K562 (cell line): Measurements from ENCODE around the gene DGKB. TPM values are rescaled to one million over a fixed set of nuclear protein-coding genes. Genes with fewer than 3 reads are reported as not detected.

Experiments used
- ATAC-seq: fragments of 200-7000 bp; cut with Tn5 transposase; 3 replicates; pipeline ENCODE4 v1.9.1; 2020; ENCODE audit warnings: moderate library complexity
- BruUV-seq: library from RNA; stranded (reverse); fragments of 400-500 nt; replicated peaks from 2 replicates; lab custom pipeline; 2021; lab: Mats Ljungman, UMichigan
- CTCF ChIA-PET: fragments of 300-600 bp; formaldehyde crosslinking; extraction: SDS; loops from one replicate; lab custom pipeline; 2021; ENCODE audit warnings: low intra/inter-chr PET ratio; lab: Yijun Ruan, JAX
- POLR2A ChIA-PET: fragments of 300-600, 350-650 bp; sonication (Branson Sonifier 250); formaldehyde crosslinking; extraction: SDS; loops from one replicate; lab custom pipeline; 2021; ENCODE audit warnings: antibody characterized with exemption, inconsistent platforms; lab: Yijun Ruan, JAX
- DNase-seq, 4 experiments: peaks; one replicate each; pipeline versions ENCODE4 v3.0.0 to v3.0.0-alpha.2; 2011 to 2018; ENCODE audit warnings: low spot score in 3 of 4, mixed read lengths in 3 of 4; ENCODE audit errors: extremely low read depth in 1 of 4
- FAIRE-seq: peaks from 2 replicates; lab custom pipeline; 2011; peaks lifted over from hg19 to GRCh38; lab: Jason Lieb, UNC
- H2AFZ ChIP-seq: 2 replicates; pipeline ENCODE4 v1.6.0; 2011; ENCODE audit warnings: low read depth, low read length, control low read depth, inconsistent platforms
- H3K27ac ChIP-seq: fragments of 200-600 bp; 3 replicates; pipeline ENCODE4 v1.8.0; 2011; ENCODE audit warnings: low read depth, mild to moderate bottlenecking, control low read depth, inconsistent platforms, low read length, moderate library complexity, mixed read lengths; ENCODE audit errors: extremely low read depth
- H3K27me3 ChIP-seq, 2 experiments: fragments of 300-600 bp in 1 of 2; 2 replicates in 1 of 2; 3 replicates in 1 of 2; pipeline versions ENCODE4 v1.6.0 to v1.8.0; 2011; ENCODE audit warnings: inconsistent platforms in 2 of 2, low read length in 2 of 2, mild to moderate bottlenecking in 1 of 2, mixed read lengths in 1 of 2, moderate library complexity in 1 of 2; ENCODE audit not compliant: control insufficient read depth in 2 of 2, insufficient read depth in 2 of 2
- H3K36me3 ChIP-seq: fragments of 300-600 bp; 3 replicates; pipeline ENCODE4 v1.8.0; 2011; ENCODE audit warnings: mild to moderate bottlenecking, low read length, inconsistent platforms; ENCODE audit not compliant: control insufficient read depth, insufficient read depth
- H3K4me1 ChIP-seq, 2 experiments: fragments of 200-600 bp in 1 of 2; replicated peaks in 1 of 2; 2 replicates in 1 of 2; 3 replicates in 1 of 2; pipeline versions ENCODE4 v1.5.1 to v1.8.0; 2011; ENCODE audit warnings: inconsistent platforms in 2 of 2, low read length in 2 of 2, mild to moderate bottlenecking in 1 of 2, mixed read lengths in 1 of 2, moderate library complexity in 1 of 2; ENCODE audit not compliant: control insufficient read depth in 2 of 2, insufficient read depth in 2 of 2
- H3K4me2 ChIP-seq: 2 replicates; pipeline ENCODE4 v1.6.1; 2011; ENCODE audit warnings: low read length, control low read depth, inconsistent platforms, mixed read lengths; ENCODE audit not compliant: insufficient read depth
- H3K4me3 ChIP-seq: fragments of 200-600 bp; sonication (generic), shearing (Covaris generic); 2 replicates; pipeline ENCODE4 v1.5.1; 2016; ENCODE audit warnings: control low read depth, inconsistent platforms
- H3K79me2 ChIP-seq: fragments of 200-600 bp; 3 replicates; pipeline ENCODE4 v1.8.0; 2011; ENCODE audit warnings: low read length, inconsistent platforms; ENCODE audit not compliant: control insufficient read depth, insufficient read depth
- H3K9ac ChIP-seq, 2 experiments: 2 replicates each; pipeline versions ENCODE4 v1.6.0 to v1.6.1; 2011; ENCODE audit warnings: low read depth in 2 of 2, low read length in 2 of 2, control low read depth in 1 of 2, inconsistent platforms in 1 of 2, mild to moderate bottlenecking in 1 of 2, mixed read lengths in 1 of 2; ENCODE audit not compliant: insufficient read depth in 1 of 2
- H3K9me1 ChIP-seq: one replicate; pipeline ENCODE4 v1.6.0; 2011; ENCODE audit warnings: inconsistent platforms, mild to moderate bottlenecking, low read length, moderate library complexity; ENCODE audit not compliant: control insufficient read depth, insufficient read depth
- H3K9me3 ChIP-seq: replicated peaks from 2 replicates; pipeline ENCODE4 v1.5.1; 2011; ENCODE audit warnings: low read depth, low read length, inconsistent platforms; ENCODE audit not compliant: control insufficient read depth, insufficient read depth
- H4K20me1 ChIP-seq: replicated peaks from 2 replicates; pipeline ENCODE4 v1.6.1; 2011; ENCODE audit warnings: low read length, inconsistent platforms, mixed read lengths; ENCODE audit not compliant: control insufficient read depth, insufficient read depth
- BHLHE40 ChIP-seq: IDR thresholded peaks from 2 replicates; pipeline ENCODE4 v1.6.1; 2011; ENCODE audit warnings: low read length, improper control_type of control experiment
- POLR2AphosphoS2 ChIP-seq: IDR thresholded peaks from 2 replicates; pipeline ENCODE4 v1.6.1; 2012; ENCODE audit warnings: low read length, improper control_type of control experiment
- PRMT5 ChIP-seq: sonication (generic); formaldehyde crosslinking; IDR thresholded peaks from 2 replicates; pipeline ENCODE4 v1.5.0; 2020; ENCODE audit warnings: missing genetic modification reagents
- SIRT6 ChIP-seq: IDR thresholded peaks from one replicate; pipeline ENCODE4 v1.6.1; 2012; ENCODE audit warnings: low read depth, mild to moderate bottlenecking, control low read depth, inconsistent platforms, low read length, moderate library complexity
- SMC3 ChIP-seq: conservative IDR thresholded peaks from 2 replicates; pipeline ENCODE4 v1.6.1; 2011; ENCODE audit warnings: low read depth, low read length, improper control_type of control experiment; ENCODE audit not compliant: insufficient read depth
- ZNF217 ChIP-seq: sonication (generic); formaldehyde crosslinking; IDR thresholded peaks from 2 replicates; pipeline ENCODE4 v1.8.0; 2022; ENCODE audit warnings: mild to moderate bottlenecking, missing genetic modification reagents
- WGBS: fragments of 100-300 bp; shearing (Covaris generic); methylation state at CpG from one replicate; pipeline ENCODE4 v1.1.6; 2016; ENCODE audit warnings: low coverage, mixed read lengths; ENCODE audit not compliant: insufficient coverage; ENCODE audit errors: missing lambda C conversion rate; 5-methylcytosine and 5-hydroxymethylcytosine counted together
- in situ Hi-C: fragments of 300-500 bp; cut with MboI; formaldehyde crosslinking; loops from 4 replicates; pipeline ENCODE4 v1.15.0; 2018; ENCODE audit warnings: inconsistent platforms, mixed read lengths
- intact Hi-C: fragments of 100-400 bp; cut with micrococcal nuclease; formaldehyde crosslinking; loops from 2 replicates; pipeline ENCODE4 v1.14.2; 2022
- polyA plus RNA-seq, 8 experiments: library from polyadenylated mRNA; depleted of rRNA in 4 of 8; stranded (reverse) in 5 of 8; unstranded in 3 of 8; fragments of >200 nt; fragmentation: Nextera tagmentation in 2 of 8; fragmentation: Illumina TruSeq in 1 of 8; extraction: Ambion mirVana in 2 of 8; extraction: Trizol in 1 of 8; gene quantifications; 2 replicates each; pipeline versions ENCODE4 v1.2.1 to v1.2.3, GENCODE V29; 2011 to 2014; ENCODE audit warnings: inconsistent platforms in 1 of 8, missing spikeins in 1 of 8
- total RNA-seq, 7 experiments: library from RNA; depleted of rRNA in 6 of 7; stranded (reverse); fragments of >200 nt in 6 of 7; fragmentation: Illumina TruSeq in 2 of 7; extraction: Trizol in 2 of 7; gene quantifications; 2 replicates each; pipeline versions ENCODE4 v1.2.1 to v1.2.3, GENCODE V29; 2011 to 2021; ENCODE audit warnings: low replicate concordance in 1 of 7
- TF ChIP-seq, protein P1 (sequence below): sonication (generic); formaldehyde crosslinking; IDR thresholded peaks from 2 replicates; pipeline ENCODE4 v1.8.1; 2023; ENCODE audit warnings: mild to moderate bottlenecking, missing genetic modification reagents, moderate library complexity
- TF ChIP-seq, protein P2 (sequence below): sonication (generic); formaldehyde crosslinking; IDR thresholded peaks from 2 replicates; pipeline ENCODE4 v1.8.1; 2022; ENCODE audit warnings: missing genetic modification reagents
- TF ChIP-seq, protein P3 (sequence below), 2 experiments: fragments of 450-650 bp in 1 of 2; sonication (generic) in 1 of 2; formaldehyde crosslinking in 1 of 2; IDR thresholded peaks in 1 of 2; conservative IDR thresholded peaks in 1 of 2; 2 replicates each; pipeline versions ENCODE4 v1.6.1 to v1.8.1; 2016 to 2023; ENCODE audit warnings: mild to moderate bottlenecking in 2 of 2, moderate library complexity in 2 of 2, inconsistent platforms in 1 of 2, missing genetic modification reagents in 1 of 2
- TF ChIP-seq, protein P4 (sequence below): sonication (generic); formaldehyde crosslinking; IDR thresholded peaks from 2 replicates; pipeline ENCODE4 v1.5.0; 2020; ENCODE audit warnings: missing genetic modification reagents
- TF ChIP-seq, protein P5 (sequence below), 2 experiments: IDR thresholded peaks; 2 replicates each; pipeline ENCODE4 v1.6.1; 2012; ENCODE audit warnings: improper control_type of control experiment in 2 of 2, low read depth in 2 of 2, low read length in 2 of 2, borderline replicate concordance in 1 of 2

DGKB gene
- total and polyA plus RNA-seq, 9 of the 15 experiments (the other 6 are each of a cell fraction or from before 2014, with no cell fraction given) = 0.01 TPM; not detected in 8

DNA sequence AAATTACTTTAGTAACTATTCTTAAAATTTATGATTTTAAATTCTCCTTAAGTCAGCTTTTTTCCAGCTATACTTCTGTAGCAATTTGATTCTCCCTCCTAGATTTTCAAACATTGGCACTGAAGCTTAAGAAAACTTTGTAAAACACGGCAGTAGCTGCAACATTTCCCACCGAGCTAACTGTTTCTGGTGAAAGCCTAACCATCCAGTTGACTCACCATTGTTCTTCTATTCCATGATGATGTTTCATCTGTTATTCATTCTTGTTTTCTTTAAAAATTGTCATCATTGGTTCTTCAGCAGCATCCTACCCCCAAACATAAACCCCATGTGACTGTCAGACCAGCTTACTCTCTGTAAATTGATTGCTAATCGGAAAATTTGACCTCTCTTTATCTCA lies 312.3 kb downstream of the DGKB start:
- H3K36me3 ChIP-seq = no peaks in the 10 kb centered on the region
- in situ Hi-C loops = no loop called here
- no TSS peak for BruUV-seq
- no peak overlapping the region for H2AFZ ChIP-seq
- no peaks in the 10 kb centered on the region for H3K27me3 ChIP-seq
- FAIRE-seq = no peak
- DNase-seq = no peak
- H3K9me1 ChIP-seq = no peaks in the 10 kb centered on the region
- H3K4me2 ChIP-seq = no peak overlapping the region
- WGBS = 0% methylated on average over 3 of the region's 3 CpGs
- intact Hi-C loops = no loop called here
- H3K79me2 ChIP-seq = no peaks in the 10 kb centered on the region
- no peaks in the 10 kb centered on the region for H4K20me1 ChIP-seq
- H3K4me1 ChIP-seq = no peaks in the 10 kb centered on the region
- no peak overlapping the region for H3K27ac ChIP-seq
- 0 out of 2 replicates have a peak, but pooled peaks cover 2% of the 10 kb centered on the region for H3K9me3 ChIP-seq
- TF ChIP-seq, protein P1, sequence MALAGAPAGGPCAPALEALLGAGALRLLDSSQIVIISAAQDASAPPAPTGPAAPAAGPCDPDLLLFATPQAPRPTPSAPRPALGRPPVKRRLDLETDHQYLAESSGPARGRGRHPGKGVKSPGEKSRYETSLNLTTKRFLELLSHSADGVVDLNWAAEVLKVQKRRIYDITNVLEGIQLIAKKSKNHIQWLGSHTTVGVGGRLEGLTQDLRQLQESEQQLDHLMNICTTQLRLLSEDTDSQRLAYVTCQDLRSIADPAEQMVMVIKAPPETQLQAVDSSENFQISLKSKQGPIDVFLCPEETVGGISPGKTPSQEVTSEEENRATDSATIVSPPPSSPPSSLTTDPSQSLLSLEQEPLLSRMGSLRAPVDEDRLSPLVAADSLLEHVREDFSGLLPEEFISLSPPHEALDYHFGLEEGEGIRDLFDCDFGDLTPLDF (CRISPR knock-in tag) = no peak
- no peak for TF ChIP-seq SIRT6
- no peak for TF ChIP-seq ZNF217 (CRISPR knock-in tag)
- TF ChIP-seq, protein P2, sequence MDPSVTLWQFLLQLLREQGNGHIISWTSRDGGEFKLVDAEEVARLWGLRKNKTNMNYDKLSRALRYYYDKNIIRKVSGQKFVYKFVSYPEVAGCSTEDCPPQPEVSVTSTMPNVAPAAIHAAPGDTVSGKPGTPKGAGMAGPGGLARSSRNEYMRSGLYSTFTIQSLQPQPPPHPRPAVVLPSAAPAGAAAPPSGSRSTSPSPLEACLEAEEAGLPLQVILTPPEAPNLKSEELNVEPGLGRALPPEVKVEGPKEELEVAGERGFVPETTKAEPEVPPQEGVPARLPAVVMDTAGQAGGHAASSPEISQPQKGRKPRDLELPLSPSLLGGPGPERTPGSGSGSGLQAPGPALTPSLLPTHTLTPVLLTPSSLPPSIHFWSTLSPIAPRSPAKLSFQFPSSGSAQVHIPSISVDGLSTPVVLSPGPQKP = no peak
- no peak for TF ChIP-seq PRMT5 (CRISPR knock-in tag)
- TF ChIP-seq BHLHE40 = no peak
- no peak for TF ChIP-seq POLR2AphosphoS2
- no peak for TF ChIP-seq SMC3
- TF ChIP-seq, protein P3, sequence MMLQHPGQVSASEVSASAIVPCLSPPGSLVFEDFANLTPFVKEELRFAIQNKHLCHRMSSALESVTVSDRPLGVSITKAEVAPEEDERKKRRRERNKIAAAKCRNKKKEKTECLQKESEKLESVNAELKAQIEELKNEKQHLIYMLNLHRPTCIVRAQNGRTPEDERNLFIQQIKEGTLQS (IDR thresholded peaks at IDR 0.05) = no peak
- TF ChIP-seq, protein P3 (CRISPR knock-in tag; conservative IDR thresholded peaks at IDR 0.05) = no peak
- TF ChIP-seq, protein P4, sequence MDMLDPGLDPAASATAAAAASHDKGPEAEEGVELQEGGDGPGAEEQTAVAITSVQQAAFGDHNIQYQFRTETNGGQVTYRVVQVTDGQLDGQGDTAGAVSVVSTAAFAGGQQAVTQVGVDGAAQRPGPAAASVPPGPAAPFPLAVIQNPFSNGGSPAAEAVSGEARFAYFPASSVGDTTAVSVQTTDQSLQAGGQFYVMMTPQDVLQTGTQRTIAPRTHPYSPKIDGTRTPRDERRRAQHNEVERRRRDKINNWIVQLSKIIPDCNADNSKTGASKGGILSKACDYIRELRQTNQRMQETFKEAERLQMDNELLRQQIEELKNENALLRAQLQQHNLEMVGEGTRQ (CRISPR knock-in tag) = no peak
- TF ChIP-seq, protein P5, sequence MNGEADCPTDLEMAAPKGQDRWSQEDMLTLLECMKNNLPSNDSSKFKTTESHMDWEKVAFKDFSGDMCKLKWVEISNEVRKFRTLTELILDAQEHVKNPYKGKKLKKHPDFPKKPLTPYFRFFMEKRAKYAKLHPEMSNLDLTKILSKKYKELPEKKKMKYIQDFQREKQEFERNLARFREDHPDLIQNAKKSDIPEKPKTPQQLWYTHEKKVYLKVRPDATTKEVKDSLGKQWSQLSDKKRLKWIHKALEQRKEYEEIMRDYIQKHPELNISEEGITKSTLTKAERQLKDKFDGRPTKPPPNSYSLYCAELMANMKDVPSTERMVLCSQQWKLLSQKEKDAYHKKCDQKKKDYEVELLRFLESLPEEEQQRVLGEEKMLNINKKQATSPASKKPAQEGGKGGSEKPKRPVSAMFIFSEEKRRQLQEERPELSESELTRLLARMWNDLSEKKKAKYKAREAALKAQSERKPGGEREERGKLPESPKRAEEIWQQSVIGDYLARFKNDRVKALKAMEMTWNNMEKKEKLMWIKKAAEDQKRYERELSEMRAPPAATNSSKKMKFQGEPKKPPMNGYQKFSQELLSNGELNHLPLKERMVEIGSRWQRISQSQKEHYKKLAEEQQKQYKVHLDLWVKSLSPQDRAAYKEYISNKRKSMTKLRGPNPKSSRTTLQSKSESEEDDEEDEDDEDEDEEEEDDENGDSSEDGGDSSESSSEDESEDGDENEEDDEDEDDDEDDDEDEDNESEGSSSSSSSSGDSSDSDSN (IDR thresholded peaks at IDR 0.05; ENCODE audit: borderline replicate concordance in 1 of 2, low read depth in 2 of 2, low read length in 2 of 2) = no peak
- H3K9ac ChIP-seq = no peak overlapping the region
- ATAC-seq = no peak
- no peak overlapping the region for H3K4me3 ChIP-seq
- CTCF ChIA-PET = no interaction called here
- POLR2A ChIA-PET = no interaction called here
